Measurements from ENCODE around the gene TMEM163. TPM values are rescaled to one million over a fixed set of nuclear protein-coding genes. Genes with fewer than 3 reads are reported as not detected.

TMEM163 gene
- total and polyA plus RNA-seq, 7 donors: 0.28 to 2.6 (median 1.1) TPM; not detected in 1

DNA sequence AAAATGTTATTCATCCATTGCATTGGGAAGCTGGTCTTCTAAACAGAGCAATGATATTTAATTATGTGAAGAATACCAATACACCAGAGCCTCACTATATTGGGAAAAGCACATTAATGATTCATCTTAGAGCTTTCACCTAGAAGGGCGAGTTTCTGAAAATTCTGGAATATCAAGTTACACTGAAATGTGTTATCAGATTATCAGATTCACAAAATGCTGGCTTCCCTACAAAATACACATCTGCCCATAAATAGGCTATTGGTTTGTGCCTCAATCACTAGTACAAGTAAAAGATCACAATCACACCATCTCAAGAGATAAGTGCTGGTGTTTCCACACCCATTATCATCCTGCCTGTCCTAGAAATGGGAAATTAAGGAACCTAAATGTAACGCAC lies 200.7 kb downstream of the TMEM163 start:
- Histone ChIP-seq H3K4me1 (no peaks in the 10 kb centered on the region), H3K27me3 (no peaks in the 10 kb centered on the region), H3K9me3 (no peaks in the 10 kb centered on the region), H3K4me3 (no peak overlapping the region), H3K27ac (no peak overlapping the region), H3K36me3 (no peaks in the 10 kb centered on the region)
- intact Hi-C loops (cut with DNase I): no loop called here
- WGBS, 2 donors: 72 to 93% methylated on average over 2 of the region's 2 CpGs
- DNase-seq: no peak
- TF ChIP-seq, protein P1, sequence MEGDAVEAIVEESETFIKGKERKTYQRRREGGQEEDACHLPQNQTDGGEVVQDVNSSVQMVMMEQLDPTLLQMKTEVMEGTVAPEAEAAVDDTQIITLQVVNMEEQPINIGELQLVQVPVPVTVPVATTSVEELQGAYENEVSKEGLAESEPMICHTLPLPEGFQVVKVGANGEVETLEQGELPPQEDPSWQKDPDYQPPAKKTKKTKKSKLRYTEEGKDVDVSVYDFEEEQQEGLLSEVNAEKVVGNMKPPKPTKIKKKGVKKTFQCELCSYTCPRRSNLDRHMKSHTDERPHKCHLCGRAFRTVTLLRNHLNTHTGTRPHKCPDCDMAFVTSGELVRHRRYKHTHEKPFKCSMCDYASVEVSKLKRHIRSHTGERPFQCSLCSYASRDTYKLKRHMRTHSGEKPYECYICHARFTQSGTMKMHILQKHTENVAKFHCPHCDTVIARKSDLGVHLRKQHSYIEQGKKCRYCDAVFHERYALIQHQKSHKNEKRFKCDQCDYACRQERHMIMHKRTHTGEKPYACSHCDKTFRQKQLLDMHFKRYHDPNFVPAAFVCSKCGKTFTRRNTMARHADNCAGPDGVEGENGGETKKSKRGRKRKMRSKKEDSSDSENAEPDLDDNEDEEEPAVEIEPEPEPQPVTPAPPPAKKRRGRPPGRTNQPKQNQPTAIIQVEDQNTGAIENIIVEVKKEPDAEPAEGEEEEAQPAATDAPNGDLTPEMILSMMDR (IDR thresholded peaks at IDR 0.05): no peak
- TF ChIP-seq POLR2A (IDR thresholded peaks at IDR 0.05) (no peak), EP300 (IDR thresholded peaks at IDR 0.05) (no peak), POLR2AphosphoS5 (IDR thresholded peaks at IDR 0.05) (no peak)

DNA sequence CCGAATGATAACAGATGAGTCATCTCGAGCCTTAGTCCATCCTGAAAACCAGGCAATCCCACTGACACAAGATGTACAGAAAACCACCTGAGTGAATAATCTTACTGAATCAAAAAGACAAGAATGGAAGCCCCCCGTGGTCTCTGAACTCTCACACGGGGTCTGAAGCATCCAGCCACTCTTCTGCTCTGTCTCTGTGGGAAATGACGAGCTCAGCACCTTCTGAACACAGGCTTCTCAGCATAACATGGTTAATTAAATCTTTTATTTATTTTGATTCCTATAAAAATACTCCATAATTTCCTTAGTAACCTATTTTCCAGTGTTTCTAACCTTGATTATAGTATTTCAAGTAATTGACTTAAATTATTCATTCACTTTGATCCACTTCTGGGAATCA lies 203.7 kb downstream of the TMEM163 start:
- Histone ChIP-seq H3K36me3 (no peaks in the 10 kb centered on the region), H3K9me3 (no peaks in the 10 kb centered on the region), H3K4me1 (no peaks in the 10 kb centered on the region), H3K27me3 (no peaks in the 10 kb centered on the region), H3K27ac (no peak overlapping the region), H3K4me3 (no peak overlapping the region)
- 62 to 85% methylated on average over 5 of the region's 5 CpGs for WGBS, 2 donors
- DNase-seq: no peak
- intact Hi-C loops (cut with DNase I): no loop called here
- TF ChIP-seq POLR2A (IDR thresholded peaks at IDR 0.05): no peak
- TF ChIP-seq EP300 (IDR thresholded peaks at IDR 0.05): no peak
- TF ChIP-seq, protein P1 (IDR thresholded peaks at IDR 0.05): no peak
- TF ChIP-seq POLR2AphosphoS5 (IDR thresholded peaks at IDR 0.05): no peak

DNA sequence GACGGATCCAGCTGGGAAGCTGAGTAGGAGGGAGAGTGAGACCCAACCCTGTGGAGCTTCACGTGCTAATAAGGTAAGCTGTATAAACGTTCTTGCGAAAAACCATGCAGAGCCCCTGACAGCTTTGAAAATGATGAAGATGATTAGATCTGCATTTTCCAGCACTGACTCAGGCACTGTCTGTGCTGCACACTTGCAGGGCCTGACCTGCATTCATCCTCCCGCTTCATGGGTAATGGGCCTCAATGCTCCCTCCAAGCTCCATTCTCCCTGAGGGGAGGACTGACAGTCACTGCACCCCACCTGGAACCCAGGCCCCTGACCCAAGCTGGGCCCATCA lies 205.4 kb downstream of the TMEM163 start:
- no peak for DNase-seq

DNA sequence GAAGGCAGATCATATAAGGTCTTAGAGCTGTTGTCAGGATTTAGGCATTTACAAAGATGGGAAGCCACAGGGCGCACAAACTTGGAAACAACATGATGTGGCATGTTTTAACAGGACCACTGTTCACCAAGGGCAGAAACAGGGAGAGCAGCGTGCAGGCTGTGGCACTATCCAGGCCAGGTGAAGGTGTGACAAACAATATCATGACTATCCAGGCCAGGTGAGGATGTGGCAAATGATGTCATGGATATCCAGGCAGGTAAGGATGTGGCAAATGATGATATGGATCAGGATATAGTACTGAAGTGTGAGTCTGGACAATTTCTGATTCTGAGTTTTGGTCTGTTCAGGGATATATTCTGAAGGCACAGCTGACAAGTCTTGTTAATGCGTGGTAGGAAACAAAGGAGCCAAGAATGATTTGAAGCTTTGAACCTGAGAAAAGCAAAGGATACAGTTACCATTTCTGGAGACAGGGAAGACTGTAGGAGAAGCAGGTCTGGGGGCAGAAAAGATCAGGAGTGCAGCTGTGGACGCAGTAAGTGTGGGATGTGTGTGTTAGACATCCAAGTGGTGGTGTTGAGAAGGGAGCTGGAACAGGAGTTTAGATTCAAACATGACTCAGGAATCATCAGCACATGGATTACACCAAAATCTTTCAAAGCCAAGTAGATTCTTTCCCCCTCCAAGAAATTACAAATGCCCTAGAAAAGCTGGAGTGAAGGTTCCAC lies 205.9 kb downstream of the TMEM163 start:
- no peaks in the 10 kb centered on the region for H3K9me3 ChIP-seq
- no peaks in the 10 kb centered on the region for H3K36me3 ChIP-seq
- intact Hi-C loops (cut with DNase I): no loop called here
- H3K4me1 ChIP-seq: no peaks in the 10 kb centered on the region
- 80 to 87% methylated on average over 4 of the region's 4 CpGs for WGBS, 2 donors
- no peak overlapping the region for H3K27ac ChIP-seq
- TF ChIP-seq POLR2A (IDR thresholded peaks at IDR 0.05) (no peak), POLR2AphosphoS5 (IDR thresholded peaks at IDR 0.05) (no peak), EP300 (IDR thresholded peaks at IDR 0.05) (no peak)
- TF ChIP-seq, protein P1 (IDR thresholded peaks at IDR 0.05): no peak
- H3K27me3 ChIP-seq: no peaks in the 10 kb centered on the region
- DNase-seq: no peak
- no peak overlapping the region for H3K4me3 ChIP-seq

More for the DNA sequence above, 205.4 kb downstream of the TMEM163 start:
- Histone ChIP-seq H3K4me3 (no peak overlapping the region), H3K27me3 (no peaks in the 10 kb centered on the region), H3K27ac (no peak overlapping the region), H3K9me3 (no peaks in the 10 kb centered on the region), H3K4me1 (no peaks in the 10 kb centered on the region), H3K36me3 (no peaks in the 10 kb centered on the region)
- intact Hi-C loops (cut with DNase I): no loop called here
- no peak for TF ChIP-seq POLR2AphosphoS5 (IDR thresholded peaks at IDR 0.05)
- TF ChIP-seq, protein P1 (IDR thresholded peaks at IDR 0.05): no peak
- TF ChIP-seq EP300 (IDR thresholded peaks at IDR 0.05): no peak
- TF ChIP-seq POLR2A (IDR thresholded peaks at IDR 0.05): no peak
- WGBS, 2 donors: 82 to 83% methylated on average over 5 of the region's 5 CpGs

DNA sequence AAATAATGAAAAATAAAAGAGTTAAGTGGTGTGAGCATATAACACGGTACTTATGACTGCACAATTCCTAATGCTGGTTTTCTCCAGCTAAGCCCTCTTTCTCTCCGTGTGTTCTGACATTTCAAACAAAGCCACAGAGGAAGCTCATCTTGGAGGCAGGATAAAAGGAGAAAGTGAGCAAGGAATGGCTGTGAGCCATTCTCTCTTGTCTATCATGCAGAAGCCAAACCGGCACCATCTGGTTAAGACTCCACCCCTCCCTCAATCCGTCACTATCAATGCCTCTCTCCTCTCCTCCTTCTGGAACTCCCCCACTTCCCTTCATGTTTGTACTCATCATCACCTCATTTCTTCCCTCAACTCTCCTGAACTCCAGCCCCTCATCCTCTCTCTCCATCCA lies 210.4 kb downstream of the TMEM163 start:
- 65 to 69% methylated on average over 4 of the region's 4 CpGs for WGBS, 2 donors
- Histone ChIP-seq H3K9me3 (no peaks in the 10 kb centered on the region), H3K27me3 (no peaks in the 10 kb centered on the region), H3K4me3 (no peak overlapping the region), H3K36me3 (no peaks in the 10 kb centered on the region), H3K27ac (no peak overlapping the region), H3K4me1 (no peaks in the 10 kb centered on the region)
- TF ChIP-seq, protein P1 (IDR thresholded peaks at IDR 0.05): no peak
- TF ChIP-seq POLR2A (IDR thresholded peaks at IDR 0.05) (no peak), EP300 (IDR thresholded peaks at IDR 0.05) (no peak), POLR2AphosphoS5 (IDR thresholded peaks at IDR 0.05) (no peak)
- DNase-seq: no peak
- intact Hi-C loops (cut with DNase I): no loop called here
